ENCODE results near the gene PACSIN2.

DNA sequence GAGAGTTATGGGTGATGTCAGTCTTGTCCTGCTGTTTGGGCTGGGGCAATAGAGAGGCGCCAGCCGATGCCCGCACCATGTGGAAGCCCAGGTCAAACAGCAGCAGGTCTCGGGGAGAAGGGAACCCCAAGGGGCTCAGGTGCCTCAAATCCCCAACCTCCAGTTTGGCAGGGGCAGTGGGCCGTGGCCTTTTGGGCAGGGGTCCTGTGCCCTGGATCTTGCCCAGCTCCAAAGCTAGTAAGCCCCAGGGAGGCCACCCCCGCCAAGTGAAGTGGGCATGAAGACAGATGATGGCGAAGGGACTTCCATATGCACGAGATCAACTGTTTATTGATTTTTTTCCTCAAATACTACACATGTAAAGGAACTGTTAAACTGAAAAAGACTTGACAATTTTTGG, 145.5 kb downstream of the PACSIN2 start:
- TF ChIP-seq, protein P1, sequence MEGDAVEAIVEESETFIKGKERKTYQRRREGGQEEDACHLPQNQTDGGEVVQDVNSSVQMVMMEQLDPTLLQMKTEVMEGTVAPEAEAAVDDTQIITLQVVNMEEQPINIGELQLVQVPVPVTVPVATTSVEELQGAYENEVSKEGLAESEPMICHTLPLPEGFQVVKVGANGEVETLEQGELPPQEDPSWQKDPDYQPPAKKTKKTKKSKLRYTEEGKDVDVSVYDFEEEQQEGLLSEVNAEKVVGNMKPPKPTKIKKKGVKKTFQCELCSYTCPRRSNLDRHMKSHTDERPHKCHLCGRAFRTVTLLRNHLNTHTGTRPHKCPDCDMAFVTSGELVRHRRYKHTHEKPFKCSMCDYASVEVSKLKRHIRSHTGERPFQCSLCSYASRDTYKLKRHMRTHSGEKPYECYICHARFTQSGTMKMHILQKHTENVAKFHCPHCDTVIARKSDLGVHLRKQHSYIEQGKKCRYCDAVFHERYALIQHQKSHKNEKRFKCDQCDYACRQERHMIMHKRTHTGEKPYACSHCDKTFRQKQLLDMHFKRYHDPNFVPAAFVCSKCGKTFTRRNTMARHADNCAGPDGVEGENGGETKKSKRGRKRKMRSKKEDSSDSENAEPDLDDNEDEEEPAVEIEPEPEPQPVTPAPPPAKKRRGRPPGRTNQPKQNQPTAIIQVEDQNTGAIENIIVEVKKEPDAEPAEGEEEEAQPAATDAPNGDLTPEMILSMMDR (IDR thresholded peaks at IDR 0.05) = no peak
- TF ChIP-seq POLR2A (IDR thresholded peaks at IDR 0.05) = no peak

All from thyroid gland (tissue), 4 donors.